ENCODE measurements around the gene SEH1L.
"Not testable (repeated sequence)": the region's sequence is repeated elsewhere in the genome, so short reads cannot be mapped to it uniquely, and the experiment has no call there.

DNA sequence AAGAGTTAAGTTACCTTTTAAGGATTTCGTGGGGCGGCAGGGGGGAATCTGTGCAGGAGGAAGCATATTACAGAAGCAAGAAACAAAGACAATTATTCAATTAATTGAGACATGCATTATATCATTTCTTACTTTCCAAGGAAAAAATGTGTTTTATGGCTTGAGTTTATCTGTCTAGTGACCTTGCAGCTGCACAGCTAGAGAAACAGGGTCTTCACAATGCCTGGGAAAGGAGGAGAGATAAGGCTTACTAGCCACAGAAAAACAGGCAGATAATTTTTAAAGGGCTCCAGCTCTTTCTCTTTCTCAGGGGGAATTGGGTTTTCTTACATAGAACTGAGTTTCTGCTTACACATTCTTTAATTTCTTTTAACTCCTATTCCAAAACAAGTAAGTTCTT is 49.5 kb downstream of the SEH1L start:
- TF ChIP-seq, protein P1, sequence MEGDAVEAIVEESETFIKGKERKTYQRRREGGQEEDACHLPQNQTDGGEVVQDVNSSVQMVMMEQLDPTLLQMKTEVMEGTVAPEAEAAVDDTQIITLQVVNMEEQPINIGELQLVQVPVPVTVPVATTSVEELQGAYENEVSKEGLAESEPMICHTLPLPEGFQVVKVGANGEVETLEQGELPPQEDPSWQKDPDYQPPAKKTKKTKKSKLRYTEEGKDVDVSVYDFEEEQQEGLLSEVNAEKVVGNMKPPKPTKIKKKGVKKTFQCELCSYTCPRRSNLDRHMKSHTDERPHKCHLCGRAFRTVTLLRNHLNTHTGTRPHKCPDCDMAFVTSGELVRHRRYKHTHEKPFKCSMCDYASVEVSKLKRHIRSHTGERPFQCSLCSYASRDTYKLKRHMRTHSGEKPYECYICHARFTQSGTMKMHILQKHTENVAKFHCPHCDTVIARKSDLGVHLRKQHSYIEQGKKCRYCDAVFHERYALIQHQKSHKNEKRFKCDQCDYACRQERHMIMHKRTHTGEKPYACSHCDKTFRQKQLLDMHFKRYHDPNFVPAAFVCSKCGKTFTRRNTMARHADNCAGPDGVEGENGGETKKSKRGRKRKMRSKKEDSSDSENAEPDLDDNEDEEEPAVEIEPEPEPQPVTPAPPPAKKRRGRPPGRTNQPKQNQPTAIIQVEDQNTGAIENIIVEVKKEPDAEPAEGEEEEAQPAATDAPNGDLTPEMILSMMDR (IDR thresholded peaks at IDR 0.05 in 2 of 3, conservative IDR thresholded peaks at IDR 0.05 in 1 of 3; ENCODE audit: control insufficient read depth in 2 of 3, extremely low read depth in 1 of 3, insufficient read depth in 1 of 3, low read depth in 3 of 3, low read length in 3 of 3): not testable (repeated sequence)
- not testable (repeated sequence) for TF ChIP-seq SPI1 (IDR thresholded peaks at IDR 0.05; ENCODE audit: borderline replicate concordance, insufficient read depth, low read depth, low read length); FOS (IDR thresholded peaks at IDR 0.05; ENCODE audit: borderline replicate concordance, extremely low read depth, insufficient read length); TAF1 (IDR thresholded peaks at IDR 0.05; ENCODE audit: borderline replicate concordance, low read depth, low read length)
